ENCODE results near the gene ABCA4. TPM values are rescaled to one million over a fixed set of nuclear protein-coding genes. Genes with fewer than 3 reads are reported as not detected.
A peak's percentile ranks its signal among the peaks of the same experiment; 100 is the strongest.

Gene ABCA4
- total RNA-seq, 1 donor from 2014 or later = 1.4 TPM

DNA sequence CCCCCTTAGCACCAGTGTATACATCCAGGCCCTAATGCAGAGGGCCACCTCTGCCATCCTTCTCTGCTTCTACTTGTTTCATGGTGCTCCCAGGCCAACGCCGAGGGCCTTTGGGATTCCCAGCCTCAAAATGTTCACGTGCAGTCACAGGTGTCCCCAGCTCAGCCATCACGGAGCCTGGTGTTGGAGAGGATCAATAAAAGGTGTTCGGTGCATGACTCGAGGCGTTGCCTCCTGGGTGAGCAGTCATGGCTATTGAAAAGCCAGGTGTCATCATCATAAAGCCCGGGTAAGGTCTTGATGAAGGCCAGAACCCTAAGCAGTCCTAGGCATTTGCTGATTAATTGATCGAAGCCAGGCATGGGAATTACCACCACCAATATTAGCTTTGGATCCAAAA lies 76.1 kb downstream of the ABCA4 start:
- Histone ChIP-seq H3K9me3 (no peaks in the 10 kb centered on the region), H3K36me3 (no peaks in the 10 kb centered on the region), H3K4me1 (peaks cover 46% of the 10 kb centered on the region), H3K4me3 (no peak overlapping the region), H3K27me3 (no peaks in the 10 kb centered on the region), H3K27ac (peak overlapping the region; percentile 70)
- TF ChIP-seq, protein P1, sequence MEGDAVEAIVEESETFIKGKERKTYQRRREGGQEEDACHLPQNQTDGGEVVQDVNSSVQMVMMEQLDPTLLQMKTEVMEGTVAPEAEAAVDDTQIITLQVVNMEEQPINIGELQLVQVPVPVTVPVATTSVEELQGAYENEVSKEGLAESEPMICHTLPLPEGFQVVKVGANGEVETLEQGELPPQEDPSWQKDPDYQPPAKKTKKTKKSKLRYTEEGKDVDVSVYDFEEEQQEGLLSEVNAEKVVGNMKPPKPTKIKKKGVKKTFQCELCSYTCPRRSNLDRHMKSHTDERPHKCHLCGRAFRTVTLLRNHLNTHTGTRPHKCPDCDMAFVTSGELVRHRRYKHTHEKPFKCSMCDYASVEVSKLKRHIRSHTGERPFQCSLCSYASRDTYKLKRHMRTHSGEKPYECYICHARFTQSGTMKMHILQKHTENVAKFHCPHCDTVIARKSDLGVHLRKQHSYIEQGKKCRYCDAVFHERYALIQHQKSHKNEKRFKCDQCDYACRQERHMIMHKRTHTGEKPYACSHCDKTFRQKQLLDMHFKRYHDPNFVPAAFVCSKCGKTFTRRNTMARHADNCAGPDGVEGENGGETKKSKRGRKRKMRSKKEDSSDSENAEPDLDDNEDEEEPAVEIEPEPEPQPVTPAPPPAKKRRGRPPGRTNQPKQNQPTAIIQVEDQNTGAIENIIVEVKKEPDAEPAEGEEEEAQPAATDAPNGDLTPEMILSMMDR (IDR thresholded peaks at IDR 0.05) = no peak
- no peak for ATAC-seq
- intact Hi-C loops (cut with DNase I) = no loop called here
- no peak for DNase-seq

DNA sequence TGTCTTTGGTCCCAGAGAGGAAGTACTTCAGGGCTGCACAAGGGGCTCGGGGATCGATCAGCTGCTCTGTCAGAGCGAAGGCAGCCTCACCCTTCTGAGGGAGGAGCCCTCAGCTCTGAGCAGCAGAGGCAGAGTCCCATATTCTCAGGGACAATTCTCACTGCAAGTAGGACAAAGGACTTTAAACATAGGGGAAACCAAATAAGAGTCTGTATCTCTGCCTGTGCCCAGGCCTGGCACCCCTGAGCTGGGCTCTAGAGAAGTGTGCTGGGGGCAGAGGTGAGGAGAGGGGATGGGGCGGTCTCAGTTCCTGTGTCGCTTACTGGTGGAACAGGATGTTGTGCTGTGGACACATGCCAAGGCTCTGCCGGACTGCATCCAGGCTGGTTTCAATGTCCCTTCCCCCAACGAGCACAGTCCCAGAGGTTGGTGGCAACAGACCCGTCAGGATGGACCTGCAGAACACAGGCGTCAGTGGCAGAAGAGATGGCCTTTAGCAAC lies 76.6 kb downstream of the ABCA4 start:
- ATAC-seq = peak; percentile 58
- peak; percentile 78 for DNase-seq
- Histone ChIP-seq H3K27ac (peak overlapping the region; percentile 70), H3K27me3 (no peaks in the 10 kb centered on the region), H3K4me1 (peaks cover 44% of the 10 kb centered on the region), H3K36me3 (no peaks in the 10 kb centered on the region), H3K9me3 (no peaks in the 10 kb centered on the region), H3K4me3 (no peak overlapping the region)
- intact Hi-C loops (cut with DNase I) = no loop called here
- TF ChIP-seq, protein P1 (IDR thresholded peaks at IDR 0.05) = no peak

GRCh38 chr1:94043738-94044289 lies 77.1 kb downstream of the ABCA4 start:
- peaks cover 42% of the 10 kb centered on the region for H3K4me1 ChIP-seq
- no peak for ATAC-seq

GRCh38 chr1:94042388-94042787 lies 78.6 kb downstream of the ABCA4 start:
- Histone ChIP-seq H3K9me3 (no peaks in the 10 kb centered on the region), H3K27ac (no peak overlapping the region), H3K36me3 (no peaks in the 10 kb centered on the region), H3K4me1 (peaks cover 33% of the 10 kb centered on the region), H3K27me3 (no peaks in the 10 kb centered on the region), H3K4me3 (no peak overlapping the region)
- TF ChIP-seq, protein P1 (IDR thresholded peaks at IDR 0.05) = no peak
- ATAC-seq (no peak), DNase-seq (no peak)
- intact Hi-C loops (cut with DNase I) = no loop called here

More at GRCh38 chr1:94043738-94044289, 77.1 kb downstream of the ABCA4 start:
- DNase-seq = no peak
- intact Hi-C loops (cut with DNase I) = no loop called here
- TF ChIP-seq, protein P1 (IDR thresholded peaks at IDR 0.05) = no peak
- H3K27ac ChIP-seq = peak overlapping the region; percentile 70
- no peaks in the 10 kb centered on the region for H3K27me3 ChIP-seq
- no peaks in the 10 kb centered on the region for H3K36me3 ChIP-seq
- no peaks in the 10 kb centered on the region for H3K9me3 ChIP-seq
- no peak overlapping the region for H3K4me3 ChIP-seq

- DNase-seq = no peak
- Histone ChIP-seq H3K4me3 (no peak overlapping the region), H3K27ac (no peak overlapping the region), H3K4me1 (peaks cover 22% of the 10 kb centered on the region), H3K36me3 (no peaks in the 10 kb centered on the region), H3K9me3 (no peaks in the 10 kb centered on the region), H3K27me3 (no peaks in the 10 kb centered on the region)
- peak; percentile 4 for ATAC-seq
- TF ChIP-seq, protein P1 (IDR thresholded peaks at IDR 0.05) = no peak
- intact Hi-C loops (cut with DNase I) = no loop called here
These were observed 80.9 kb downstream of the ABCA4 start for GRCh38 chr1:94039871-94040569.
